ENCODE results near the gene KATNAL2.

KATNAL2 gene, protein sequence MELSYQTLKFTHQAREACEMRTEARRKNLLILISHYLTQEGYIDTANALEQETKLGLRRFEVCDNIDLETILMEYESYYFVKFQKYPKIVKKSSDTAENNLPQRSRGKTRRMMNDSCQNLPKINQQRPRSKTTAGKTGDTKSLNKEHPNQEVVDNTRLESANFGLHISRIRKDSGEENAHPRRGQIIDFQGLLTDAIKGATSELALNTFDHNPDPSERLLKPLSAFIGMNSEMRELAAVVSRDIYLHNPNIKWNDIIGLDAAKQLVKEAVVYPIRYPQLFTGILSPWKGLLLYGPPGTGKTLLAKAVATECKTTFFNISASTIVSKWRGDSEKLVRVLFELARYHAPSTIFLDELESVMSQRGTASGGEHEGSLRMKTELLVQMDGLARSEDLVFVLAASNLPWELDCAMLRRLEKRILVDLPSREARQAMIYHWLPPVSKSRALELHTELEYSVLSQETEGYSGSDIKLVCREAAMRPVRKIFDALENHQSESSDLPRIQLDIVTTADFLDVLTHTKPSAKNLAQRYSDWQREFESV

DNA sequence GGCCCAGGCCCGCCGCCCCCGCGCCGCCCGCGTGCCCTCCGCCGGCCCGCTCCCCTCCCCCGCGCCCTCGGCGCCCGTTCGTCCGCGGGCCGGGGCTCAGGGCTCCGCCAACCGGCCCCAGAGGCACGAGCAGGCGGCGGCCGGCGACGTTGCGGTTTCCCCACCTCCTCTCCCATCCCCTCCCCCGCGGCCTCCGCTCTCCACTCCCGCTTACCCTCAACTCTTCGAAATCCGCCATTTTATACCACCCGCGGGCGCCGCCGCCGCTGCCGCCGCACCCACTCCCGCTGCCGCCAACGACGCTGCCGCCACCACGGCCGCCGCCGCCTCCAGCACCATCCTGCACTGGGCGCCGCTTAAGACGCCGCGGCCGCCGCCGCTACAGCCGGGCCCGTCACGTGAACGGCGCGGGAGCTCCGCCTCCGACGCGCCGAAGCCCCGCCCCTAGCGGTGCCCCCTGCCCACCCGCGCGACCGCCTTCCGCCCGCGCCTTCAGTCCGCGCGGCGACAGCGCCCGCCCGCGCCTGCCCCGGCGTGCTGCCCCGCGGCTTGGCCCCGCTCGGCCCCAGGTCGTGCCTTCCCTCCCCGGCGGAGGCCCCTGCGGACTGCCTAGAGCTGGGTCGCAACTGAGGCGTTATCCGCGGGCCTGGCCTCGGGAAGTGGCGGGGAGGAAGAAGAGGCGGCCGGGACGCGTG is at the start of gene KATNAL2, which contains the start of gene PIAS2:
KATNAL2 (plus strand) TSS at position 495 of the 695 bp plus-strand sequence. CDS start 29,271 bp downstream, outside the sequence.
PIAS2 (minus strand) TSS at position 400 of the 695 bp plus-strand sequence; CDS start at position 238, 162 bp downstream.
- peak; percentile 71 for DNase-seq

GRCh38 chr18:46868169-46868921 is 49.1 kb upstream of the KATNAL2 start:
- in situ Hi-C loops (cut with HindIII; ENCODE audit: low pct_ligation_motif_present, low pct_unique_long_range_greater_than_20kb, low sequenced_read_pairs) = no loop called here
- no peak for DNase-seq

More for the DNA sequence above, at the start of gene KATNAL2, which contains the start of gene PIAS2:
- in situ Hi-C loops (cut with HindIII; ENCODE audit: low pct_ligation_motif_present, low pct_unique_long_range_greater_than_20kb, low sequenced_read_pairs) = no loop called here

GRCh38 chr18:46877329-46877987 is 39.9 kb upstream of the KATNAL2 start:
- in situ Hi-C loops (cut with HindIII; ENCODE audit: low pct_ligation_motif_present, low pct_unique_long_range_greater_than_20kb, low sequenced_read_pairs) = no loop called here
- no peak for DNase-seq

GRCh38 chr18:46883180-46883579 is 34.2 kb upstream of the KATNAL2 start:
- in situ Hi-C loops (cut with HindIII; ENCODE audit: low pct_ligation_motif_present, low pct_unique_long_range_greater_than_20kb, low sequenced_read_pairs) = no loop called here
- DNase-seq = no peak

- in situ Hi-C loops (cut with HindIII; ENCODE audit: low pct_ligation_motif_present, low pct_unique_long_range_greater_than_20kb, low sequenced_read_pairs) = no loop called here
These were observed 30.5 kb upstream of the KATNAL2 start for GRCh38 chr18:46886893-46887292.

GRCh38 chr18:46888965-46889364 is 28.4 kb upstream of the KATNAL2 start:
- no peak for DNase-seq
- in situ Hi-C loops (cut with HindIII; ENCODE audit: low pct_ligation_motif_present, low pct_unique_long_range_greater_than_20kb, low sequenced_read_pairs) = no loop called here

More at GRCh38 chr18:46886893-46887292, 30.5 kb upstream of the KATNAL2 start:
- DNase-seq = no peak

DNA sequence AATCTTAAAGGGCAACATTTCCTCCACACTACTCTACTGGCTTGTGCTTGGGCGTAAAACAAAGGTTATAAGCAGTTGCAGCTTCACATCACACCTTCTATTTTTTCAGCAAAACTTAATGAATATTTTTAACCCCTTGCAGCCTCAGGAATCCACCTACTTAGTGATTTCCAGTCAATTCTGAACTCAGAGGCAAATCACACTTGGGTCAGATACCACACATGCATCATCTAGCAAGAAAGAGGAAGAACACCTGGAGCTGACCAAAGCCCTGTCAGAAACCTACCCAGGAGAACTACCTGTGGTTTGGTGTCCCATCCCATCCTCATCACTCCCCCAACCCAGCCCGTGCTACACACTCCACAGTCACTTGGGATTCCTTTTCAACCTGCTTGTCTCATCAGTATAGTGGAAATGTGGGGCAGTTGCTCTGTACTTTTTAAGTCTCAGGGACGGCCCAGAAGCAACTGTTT is 25.6 kb upstream of the KATNAL2 start:
- in situ Hi-C loops (cut with HindIII; ENCODE audit: low pct_ligation_motif_present, low pct_unique_long_range_greater_than_20kb, low sequenced_read_pairs) = no loop called here
- no peak for DNase-seq

DNA sequence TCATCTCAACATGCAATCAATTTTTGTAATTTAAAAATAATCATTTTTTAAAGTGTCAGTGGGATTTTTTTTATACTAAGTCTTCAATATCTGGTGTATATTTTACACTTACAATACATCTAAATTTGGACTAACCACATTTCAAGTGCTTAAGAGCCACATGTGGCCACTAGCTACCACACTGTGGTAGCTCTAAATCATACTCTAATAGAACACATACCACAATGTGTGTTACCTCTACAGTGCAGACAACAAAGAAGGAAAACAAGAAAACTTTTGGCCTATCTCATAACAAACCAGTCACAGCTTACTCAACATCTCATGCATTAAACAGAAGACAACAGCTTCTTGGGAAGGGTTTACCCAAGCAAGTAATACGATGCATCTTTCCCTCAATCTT is 24.6 kb upstream of the KATNAL2 start:
- DNase-seq = no peak
- in situ Hi-C loops (cut with HindIII; ENCODE audit: low pct_ligation_motif_present, low pct_unique_long_range_greater_than_20kb, low sequenced_read_pairs) = no loop called here

DNA sequence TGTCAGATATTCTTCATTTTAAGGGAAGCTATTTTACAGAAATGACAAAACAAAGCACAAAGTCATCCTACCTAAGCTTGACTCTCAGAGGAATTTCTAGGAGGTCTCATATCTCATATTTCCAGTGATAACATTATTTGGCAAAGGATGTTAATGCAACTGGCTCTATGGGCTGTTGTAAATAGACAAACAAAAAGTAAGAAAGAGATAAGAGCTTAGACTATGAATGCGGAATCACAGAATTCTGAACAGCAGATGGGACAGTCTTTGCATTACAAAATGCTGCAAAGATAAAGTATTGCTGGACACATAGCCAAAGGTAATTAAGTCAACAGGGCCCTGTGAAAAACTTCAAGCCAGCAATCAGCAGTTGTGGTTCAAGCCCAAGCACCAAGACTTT is 24.0 kb upstream of the KATNAL2 start:
- in situ Hi-C loops (cut with HindIII; ENCODE audit: low pct_ligation_motif_present, low pct_unique_long_range_greater_than_20kb, low sequenced_read_pairs) = no loop called here
- no peak for DNase-seq

- no peak for DNase-seq
- in situ Hi-C loops (cut with HindIII; ENCODE audit: low pct_ligation_motif_present, low pct_unique_long_range_greater_than_20kb, low sequenced_read_pairs) = no loop called here
These were observed 23.3 kb upstream of the KATNAL2 start for GRCh38 chr18:46894124-46894523.

- no peak for DNase-seq
- in situ Hi-C loops (cut with HindIII; ENCODE audit: low pct_ligation_motif_present, low pct_unique_long_range_greater_than_20kb, low sequenced_read_pairs) = no loop called here
These were observed 18.0 kb upstream of the KATNAL2 start for GRCh38 chr18:46899274-46899948.

DNA sequence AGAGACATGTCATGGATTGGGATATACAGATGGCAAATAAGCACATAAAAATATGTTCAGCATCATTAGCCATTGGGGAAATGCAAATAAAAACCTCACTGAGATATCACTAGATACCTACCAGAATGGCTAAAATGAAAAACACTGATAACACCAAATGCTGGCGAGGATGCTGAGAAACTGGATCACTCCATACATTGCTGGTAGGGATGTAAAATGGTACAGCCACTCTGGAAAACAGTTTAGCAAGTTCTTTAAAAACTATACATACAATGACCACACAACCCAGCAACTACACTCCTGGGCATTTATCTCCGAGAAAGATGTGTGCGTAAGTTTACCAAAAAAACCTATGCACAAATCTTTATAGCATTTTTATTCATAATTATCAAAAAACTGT is 14.0 kb upstream of the KATNAL2 start:
- in situ Hi-C loops (cut with HindIII; ENCODE audit: low pct_ligation_motif_present, low pct_unique_long_range_greater_than_20kb, low sequenced_read_pairs) = no loop called here
- no peak for DNase-seq

- in situ Hi-C loops (cut with HindIII; ENCODE audit: low pct_ligation_motif_present, low pct_unique_long_range_greater_than_20kb, low sequenced_read_pairs) = no loop called here
- no peak for DNase-seq
These were observed 7.9 kb upstream of the KATNAL2 start for GRCh38 chr18:46909497-46909896.

DNA sequence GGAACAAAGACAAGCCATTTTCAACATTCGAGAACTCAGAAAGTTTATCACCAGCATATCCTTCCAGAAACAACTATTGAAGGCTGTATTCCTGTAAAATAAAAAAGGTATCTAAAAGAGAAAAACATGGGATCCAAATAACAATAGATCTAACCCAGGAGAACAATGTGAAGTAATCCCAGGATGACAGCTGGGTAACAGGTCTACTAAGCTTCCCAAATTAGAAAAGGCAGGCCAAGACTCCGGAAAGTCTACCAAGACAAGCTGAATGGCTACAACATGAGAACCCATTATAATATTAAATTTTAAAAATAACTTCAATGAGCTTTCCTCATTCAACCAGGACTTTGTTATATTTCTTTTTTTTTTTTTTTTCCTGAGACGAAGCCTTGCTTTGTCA is 6.5 kb upstream of the KATNAL2 start:
- no peak for DNase-seq
- in situ Hi-C loops (cut with HindIII; ENCODE audit: low pct_ligation_motif_present, low pct_unique_long_range_greater_than_20kb, low sequenced_read_pairs) = no loop called here

GRCh38 chr18:46915800-46916550 is 1.4 kb upstream of the KATNAL2 start:
- in situ Hi-C loops (cut with HindIII; ENCODE audit: low pct_ligation_motif_present, low pct_unique_long_range_greater_than_20kb, low sequenced_read_pairs) = no loop called here
- DNase-seq = no peak

DNA sequence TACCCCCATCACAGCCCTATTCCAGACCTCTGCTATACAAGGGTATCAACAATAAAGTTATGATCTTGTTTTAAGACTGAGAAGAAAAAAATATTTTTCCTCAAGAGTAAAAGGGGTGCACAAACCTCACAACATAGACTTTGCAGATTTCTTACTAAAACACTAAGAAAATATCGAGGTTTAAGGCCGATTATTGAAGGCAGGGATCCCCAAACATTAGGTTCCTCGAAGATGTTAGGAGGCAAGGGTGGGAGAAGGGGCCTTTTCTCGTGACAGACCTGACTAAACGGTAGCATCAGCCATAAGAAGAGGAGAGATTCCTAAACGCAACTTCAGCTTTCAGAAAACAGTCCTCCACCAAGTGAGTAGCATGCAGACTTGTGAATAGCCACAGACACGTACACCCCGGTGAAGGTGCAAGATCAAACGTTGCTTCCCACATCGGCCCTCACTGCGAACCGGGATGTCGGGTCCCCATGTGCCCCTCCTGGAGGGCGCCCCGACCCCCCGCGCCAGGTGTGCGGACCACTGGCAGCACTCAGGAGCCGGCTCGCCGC is 773 bp upstream of the KATNAL2 start:
- in situ Hi-C loops (cut with HindIII; ENCODE audit: low pct_ligation_motif_present, low pct_unique_long_range_greater_than_20kb, low sequenced_read_pairs) = no loop called here
- peak; percentile 33 for DNase-seq
